Stimulated activated naive CD8-positive, alpha-beta T cell treated with anti-CD3 and anti-CD28 coated beads, Interleukin-15, Interleukin-2, amounts not matched to agents 100 ng/mL and 50 ng/mL, for 24 hours (primary cell): ENCODE results near the gene KAZN.
"Not testable (repeated sequence)": the region's sequence is repeated elsewhere in the genome, so short reads cannot be mapped to it uniquely, and the experiment has no call there.

Experiments
- H3K27ac Mint-ChIP-seq: one replicate; pipeline ENCODE4 v1.8.0; 2021; ENCODE audit warnings: mild to moderate bottlenecking, mixed read lengths
- H3K27me3 Mint-ChIP-seq: one replicate; pipeline ENCODE4 v1.8.0; 2021; ENCODE audit warnings: mixed read lengths
- H3K36me3 Mint-ChIP-seq: one replicate; pipeline ENCODE4 v1.8.0; 2021; ENCODE audit warnings: low read depth, mixed read lengths
- H3K4me1 Mint-ChIP-seq: one replicate; pipeline ENCODE4 v1.8.0; 2021; ENCODE audit warnings: low read depth, mixed read lengths
- H3K4me3 Mint-ChIP-seq: one replicate; pipeline ENCODE4 v1.8.0; 2021; ENCODE audit warnings: mild to moderate bottlenecking, mixed read lengths
- H3K9me3 Mint-ChIP-seq: one replicate; pipeline ENCODE4 v1.8.0; 2021; ENCODE audit warnings: mixed read lengths

The KAZN gene

DNA sequence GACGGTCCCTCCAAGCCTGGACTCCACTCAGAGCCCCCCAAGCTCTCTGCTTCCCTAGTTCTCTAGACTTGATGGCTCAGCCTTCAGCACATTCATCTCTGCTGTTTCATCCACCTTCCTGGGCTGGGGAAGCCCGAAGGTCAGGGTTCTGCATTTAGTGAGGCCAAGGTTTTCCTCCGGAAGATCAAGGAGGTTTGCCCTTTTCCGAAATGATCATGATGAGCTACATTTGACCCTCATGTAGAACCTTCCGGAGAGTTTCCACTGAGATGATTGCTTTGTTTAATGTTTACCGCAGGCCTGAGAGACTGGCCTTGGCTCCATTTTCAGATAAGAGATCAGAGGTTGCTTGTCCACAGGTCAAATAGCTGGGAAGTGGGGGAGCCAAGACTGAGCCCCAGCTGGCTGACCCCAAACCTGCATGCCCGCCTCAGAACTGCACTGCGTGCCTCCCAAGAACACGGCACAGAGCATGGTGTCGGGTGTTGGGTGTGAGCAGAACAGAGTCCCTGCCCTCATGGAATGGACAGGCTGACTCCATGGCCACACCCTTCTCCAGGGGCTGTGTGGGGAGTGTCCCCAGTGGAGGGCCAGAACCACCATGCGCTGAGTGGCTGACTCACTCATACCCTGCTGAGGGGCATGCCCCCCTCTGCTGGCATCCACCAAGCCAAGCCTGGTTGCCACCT, 354.3 kb downstream of the KAZN start:
- no peaks in the 10 kb centered on the region for H3K27me3 Mint-ChIP-seq
- no peaks in the 10 kb centered on the region for H3K9me3 Mint-ChIP-seq
- H3K36me3 Mint-ChIP-seq: no peaks in the 10 kb centered on the region
- H3K4me1 Mint-ChIP-seq: no peaks in the 10 kb centered on the region
- H3K27ac Mint-ChIP-seq: no peak overlapping the region
- H3K4me3 Mint-ChIP-seq: no peak overlapping the region

GRCh38 chr1:14954210-14954609, 355.7 kb downstream of the KAZN start:
- H3K36me3 Mint-ChIP-seq: no peaks in the 10 kb centered on the region
- no peak overlapping the region for H3K27ac Mint-ChIP-seq
- no peaks in the 10 kb centered on the region for H3K27me3 Mint-ChIP-seq
- no peak overlapping the region for H3K4me3 Mint-ChIP-seq
- no peaks in the 10 kb centered on the region for H3K9me3 Mint-ChIP-seq
- no peaks in the 10 kb centered on the region for H3K4me1 Mint-ChIP-seq

DNA sequence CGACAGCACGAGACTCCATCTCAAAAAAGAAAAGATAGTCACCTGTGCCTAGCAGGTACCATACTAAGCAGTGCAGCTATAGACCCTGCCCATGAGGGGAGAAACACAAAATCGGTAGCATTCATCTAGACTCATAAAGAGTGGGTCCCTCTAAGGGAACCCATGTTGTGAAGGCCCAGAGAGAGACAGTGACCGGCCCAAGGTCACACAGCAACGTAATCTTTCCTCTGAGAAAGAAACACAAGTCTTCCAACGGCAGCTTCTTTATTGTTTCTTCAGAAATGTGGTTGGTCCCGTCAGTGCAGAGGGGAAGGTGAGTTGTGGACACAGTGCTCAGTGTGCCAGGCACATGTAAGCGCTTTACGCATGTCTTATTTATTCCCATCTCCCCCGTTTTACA, 356.4 kb downstream of the KAZN start:
- no peaks in the 10 kb centered on the region for H3K9me3 Mint-ChIP-seq
- H3K4me1 Mint-ChIP-seq: no peaks in the 10 kb centered on the region
- no peak overlapping the region for H3K4me3 Mint-ChIP-seq
- H3K27ac Mint-ChIP-seq: no peak overlapping the region
- H3K36me3 Mint-ChIP-seq: no peaks in the 10 kb centered on the region
- H3K27me3 Mint-ChIP-seq: no peaks in the 10 kb centered on the region

DNA sequence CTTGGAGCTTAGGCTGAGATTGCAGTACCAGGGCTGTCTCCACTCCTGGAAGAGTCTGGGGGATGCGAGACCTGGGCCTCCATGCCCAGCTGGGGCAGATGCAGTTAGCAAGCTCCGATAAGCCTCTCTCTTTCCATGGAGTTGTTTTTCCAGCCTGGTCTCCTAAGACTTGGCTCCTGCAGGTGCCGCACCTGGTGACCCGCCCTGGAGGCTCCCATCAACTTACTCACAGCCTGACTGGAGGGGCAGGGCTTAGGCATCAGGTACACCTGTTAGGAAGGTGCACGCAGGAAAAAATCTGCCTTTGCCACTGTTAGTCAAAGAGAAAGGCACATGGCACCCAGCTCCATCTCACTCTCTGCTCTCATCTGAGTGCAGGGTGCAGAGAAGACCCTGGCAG, 356.9 kb downstream of the KAZN start:
- no peaks in the 10 kb centered on the region for H3K36me3 Mint-ChIP-seq

DNA sequence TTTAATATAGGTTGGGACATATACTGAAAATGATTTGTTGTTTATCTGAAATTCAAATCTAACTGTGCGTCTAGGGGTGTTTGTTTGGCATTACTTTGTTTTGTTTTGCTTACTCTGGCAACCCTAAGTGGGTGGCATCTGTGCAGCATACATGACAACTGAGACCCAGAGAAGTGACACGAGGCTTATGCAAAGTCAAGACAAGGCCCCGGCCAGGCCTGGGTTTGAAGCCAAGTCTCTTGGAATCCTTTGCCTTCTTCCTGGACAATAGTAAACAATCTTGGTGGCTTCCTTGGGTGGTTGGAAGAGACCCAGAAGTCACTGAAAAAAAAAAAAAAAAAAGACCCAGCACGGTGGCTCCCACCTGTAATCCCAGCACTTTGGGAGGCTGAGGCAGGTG, 357.5 kb downstream of the KAZN start:
- H3K9me3 Mint-ChIP-seq: no peaks in the 10 kb centered on the region
- H3K4me3 Mint-ChIP-seq: no peak overlapping the region
- no peaks in the 10 kb centered on the region for H3K4me1 Mint-ChIP-seq
- no peak overlapping the region for H3K27ac Mint-ChIP-seq
- H3K27me3 Mint-ChIP-seq: no peaks in the 10 kb centered on the region
- H3K36me3 Mint-ChIP-seq: no peaks in the 10 kb centered on the region

More for the DNA sequence above, 356.9 kb downstream of the KAZN start:
- Mint-ChIP-seq H3K27me3 (no peaks in the 10 kb centered on the region), H3K4me3 (no peak overlapping the region), H3K27ac (no peak overlapping the region), H3K4me1 (no peaks in the 10 kb centered on the region), H3K9me3 (no peaks in the 10 kb centered on the region)

DNA sequence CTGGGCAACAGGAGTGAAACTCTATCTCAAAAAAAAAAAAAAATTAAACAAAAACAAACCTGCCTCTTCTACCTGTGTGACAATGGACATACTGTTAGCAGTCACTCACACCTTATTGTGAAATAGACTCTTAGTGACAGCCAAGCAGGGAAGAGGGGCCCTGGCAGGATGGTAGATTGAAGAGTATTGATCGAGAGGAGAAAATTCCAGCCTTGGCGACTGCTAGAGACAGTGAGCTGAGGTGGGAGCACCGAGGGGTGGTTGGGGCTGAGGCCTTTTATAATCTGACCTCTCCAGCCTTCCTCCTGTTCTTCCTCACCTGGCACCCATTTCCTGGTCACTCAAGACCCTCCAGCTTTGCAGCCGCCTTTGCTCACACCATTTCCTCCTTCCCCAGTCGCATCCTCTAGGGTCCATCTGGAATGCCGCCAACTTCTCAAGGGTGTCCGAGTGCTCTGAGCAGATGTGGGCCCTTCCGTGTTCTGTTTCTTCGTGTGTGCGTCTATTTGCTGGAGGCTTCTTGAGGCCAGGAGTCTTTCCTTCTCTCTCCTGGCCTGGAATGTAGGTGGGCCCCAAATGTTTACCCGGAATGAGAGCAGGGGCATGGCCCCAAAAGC, 358.2 kb downstream of the KAZN start:
- no peaks in the 10 kb centered on the region for H3K27me3 Mint-ChIP-seq
- H3K36me3 Mint-ChIP-seq: no peaks in the 10 kb centered on the region
- no peak overlapping the region for H3K27ac Mint-ChIP-seq
- no peaks in the 10 kb centered on the region for H3K9me3 Mint-ChIP-seq
- H3K4me1 Mint-ChIP-seq: no peaks in the 10 kb centered on the region
- no peak overlapping the region for H3K4me3 Mint-ChIP-seq

- H3K4me1 Mint-ChIP-seq: no peaks in the 10 kb centered on the region
- no peaks in the 10 kb centered on the region for H3K36me3 Mint-ChIP-seq
- no peaks in the 10 kb centered on the region for H3K27me3 Mint-ChIP-seq
- H3K27ac Mint-ChIP-seq: no peak overlapping the region
- H3K9me3 Mint-ChIP-seq: no peaks in the 10 kb centered on the region
- H3K4me3 Mint-ChIP-seq: no peak overlapping the region
These were observed 359.1 kb downstream of the KAZN start for GRCh38 chr1:14957375-14958098.

DNA sequence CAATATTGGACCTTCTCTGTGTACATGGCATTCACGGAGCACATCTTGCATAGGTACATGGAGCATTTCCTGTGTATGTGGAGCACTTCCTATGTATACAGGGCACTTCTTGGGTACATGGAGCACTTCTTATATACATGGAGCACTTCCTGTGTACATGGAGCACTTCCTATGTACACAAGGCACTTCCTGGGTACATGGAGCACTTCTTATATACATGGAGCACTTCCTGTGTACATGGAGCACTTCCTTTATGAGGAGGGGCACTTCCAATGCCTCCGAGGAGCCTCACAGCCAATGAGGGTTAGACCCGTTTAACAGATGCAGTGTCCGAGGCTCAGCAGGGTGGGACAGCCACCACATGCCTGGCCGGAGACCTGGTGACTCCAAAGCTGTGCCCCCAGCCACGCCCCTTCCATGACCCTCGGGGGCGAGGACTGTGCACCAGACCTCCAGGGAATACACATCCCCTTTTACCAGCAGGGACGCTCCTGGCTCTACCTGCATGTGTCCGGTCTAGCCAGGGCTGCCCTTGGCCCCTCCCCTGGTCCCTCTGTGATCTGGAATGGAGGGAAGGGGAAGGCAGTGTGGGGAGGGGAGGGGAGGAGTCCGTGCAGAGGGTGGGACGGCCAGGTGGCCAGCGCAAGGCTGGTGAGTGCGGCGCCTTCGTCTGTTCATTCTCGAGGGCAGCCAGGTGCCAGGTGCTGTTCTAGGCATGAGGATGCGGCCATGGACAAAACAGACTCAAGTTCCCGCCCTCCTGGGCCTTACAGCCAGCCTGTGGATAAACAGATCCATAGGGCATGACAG, 360.0 kb downstream of the KAZN start:
- Mint-ChIP-seq H3K27ac (no peak overlapping the region), H3K9me3 (no peaks in the 10 kb centered on the region), H3K27me3 (no peaks in the 10 kb centered on the region), H3K4me3 (no peak overlapping the region), H3K4me1 (no peaks in the 10 kb centered on the region), H3K36me3 (no peaks in the 10 kb centered on the region)

GRCh38 chr1:14959059-14959694, 360.7 kb downstream of the KAZN start:
- no peaks in the 10 kb centered on the region for H3K27me3 Mint-ChIP-seq
- H3K4me3 Mint-ChIP-seq: no peak overlapping the region
- H3K9me3 Mint-ChIP-seq: no peaks in the 10 kb centered on the region
- H3K27ac Mint-ChIP-seq: no peak overlapping the region
- H3K36me3 Mint-ChIP-seq: no peaks in the 10 kb centered on the region
- no peaks in the 10 kb centered on the region for H3K4me1 Mint-ChIP-seq

GRCh38 chr1:14961661-14962267, 363.3 kb downstream of the KAZN start:
- Mint-ChIP-seq H3K27ac (no peak overlapping the region), H3K36me3 (no peaks in the 10 kb centered on the region)

GRCh38 chr1:14962407-14962806, 363.9 kb downstream of the KAZN start:
- no peaks in the 10 kb centered on the region for H3K36me3 Mint-ChIP-seq
- H3K4me1 Mint-ChIP-seq: no peaks in the 10 kb centered on the region
- H3K27me3 Mint-ChIP-seq: no peaks in the 10 kb centered on the region
- H3K4me3 Mint-ChIP-seq: no peak overlapping the region
- no peaks in the 10 kb centered on the region for H3K9me3 Mint-ChIP-seq
- no peak overlapping the region for H3K27ac Mint-ChIP-seq

More at GRCh38 chr1:14961661-14962267, 363.3 kb downstream of the KAZN start:
- no peaks in the 10 kb centered on the region for H3K4me1 Mint-ChIP-seq
- H3K27me3 Mint-ChIP-seq: no peaks in the 10 kb centered on the region
- no peak overlapping the region for H3K4me3 Mint-ChIP-seq
- no peaks in the 10 kb centered on the region for H3K9me3 Mint-ChIP-seq

- not testable (repeated sequence) for H3K9me3 Mint-ChIP-seq, H3K36me3 Mint-ChIP-seq, H3K27me3 Mint-ChIP-seq, H3K4me3 Mint-ChIP-seq, H3K4me1 Mint-ChIP-seq, H3K27ac Mint-ChIP-seq
These were observed 365.6 kb downstream of the KAZN start for GRCh38 chr1:14963791-14964710.

- Mint-ChIP-seq H3K4me3 (no peak overlapping the region), H3K4me1 (peaks cover 10% of the 10 kb centered on the region), H3K36me3 (no peaks in the 10 kb centered on the region), H3K27ac (no peak overlapping the region), H3K27me3 (no peaks in the 10 kb centered on the region), H3K9me3 (no peaks in the 10 kb centered on the region)
These were observed 366.2 kb downstream of the KAZN start for GRCh38 chr1:14964711-14965055.
